Neural crest cell (in vitro differentiated cells): ENCODE data around the gene CASP1. TPM values are rescaled to one million over a fixed set of nuclear protein-coding genes. Genes with fewer than 3 reads are reported as not detected.

Experiments used
- DNase-seq: peaks from one replicate; pipeline ENCODE4 v3.0.0; 2021; ENCODE audit warnings: low read depth, mixed read lengths, low spot score
- H3K27ac Mint-ChIP-seq: one replicate; pipeline ENCODE4 v1.8.0; 2021; ENCODE audit warnings: mild to moderate bottlenecking, mixed read lengths; ENCODE audit not compliant: unreplicated experiment
- H3K27me3 Mint-ChIP-seq: 2 replicates; pipeline ENCODE4 v1.8.0; 2021; ENCODE audit warnings: low read depth, mild to moderate bottlenecking, mixed read lengths
- H3K36me3 Mint-ChIP-seq: 2 replicates; pipeline ENCODE4 v1.8.0; 2021; ENCODE audit warnings: low read depth, mild to moderate bottlenecking, mixed read lengths
- H3K4me1 Mint-ChIP-seq: 2 replicates; pipeline ENCODE4 v1.8.0; 2021; ENCODE audit warnings: mixed read lengths
- H3K4me3 Mint-ChIP-seq: one replicate; pipeline ENCODE4 v1.8.0; 2021; ENCODE audit warnings: mild to moderate bottlenecking, mixed read lengths
- H3K9me3 Mint-ChIP-seq: 2 replicates; pipeline ENCODE4 v1.8.0; 2021; ENCODE audit warnings: mixed read lengths
- CTCF ChIP-seq: fragments of 200-600 bp; sonication (generic); conservative IDR thresholded peaks from 2 replicates; pipeline ENCODE4 v1.5.0; 2021; ENCODE audit warnings: antibody characterized with exemption, mild to moderate bottlenecking
- total RNA-seq: library from RNA; stranded (reverse); gene quantifications from 2 replicates; pipeline ENCODE4 v1.2.1, GENCODE V29; 2021

CASP1 gene
- total RNA-seq, 1 donor from 2014 or later, result not detected

DNA sequence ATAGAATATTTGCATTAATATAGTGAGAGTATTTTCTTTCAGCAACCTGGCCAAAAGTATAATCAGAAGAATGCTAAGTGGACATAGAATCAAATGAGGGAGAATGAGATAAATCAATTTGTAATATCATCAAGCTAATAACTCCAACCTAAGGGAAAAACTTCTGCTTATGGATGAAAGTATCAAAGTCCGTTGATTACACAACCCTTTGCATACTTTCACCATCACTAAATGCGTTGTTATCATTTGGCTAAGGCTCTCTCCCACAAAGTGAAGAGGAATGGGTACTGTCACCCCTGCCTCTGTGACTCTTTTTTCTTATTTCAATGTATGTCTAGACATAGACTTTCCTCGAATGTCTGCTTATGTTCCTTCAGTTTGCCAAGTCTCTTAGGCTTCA, 50.1 kb downstream of the CASP1 start:
- Mint-ChIP-seq H3K4me3 (no peak overlapping the region), H3K9me3 (no peaks in the 10 kb centered on the region), H3K27me3 (no peaks in the 10 kb centered on the region), H3K36me3 (no peaks in the 10 kb centered on the region), H3K4me1 (no peaks in the 10 kb centered on the region), H3K27ac (no peak overlapping the region)
- TF ChIP-seq CTCF, result no peak
- DNase-seq, result no peak

GRCh38 chr11:104979839-104980238, 55.1 kb downstream of the CASP1 start:
- no peak for TF ChIP-seq CTCF
- no peak for DNase-seq
- Mint-ChIP-seq H3K27me3 (no peaks in the 10 kb centered on the region), H3K36me3 (no peaks in the 10 kb centered on the region), H3K9me3 (no peaks in the 10 kb centered on the region), H3K27ac (no peak overlapping the region), H3K4me3 (no peak overlapping the region), H3K4me1 (no peaks in the 10 kb centered on the region)

Other genes with a start within 250 kb of the CASP1 start
- not detected in 2 replicates for gene CASP12, start 136.7 kb downstream of the CASP1 start, total RNA-seq
- not detected in 2 replicates for gene CASP4, start 66.6 kb downstream of the CASP1 start, total RNA-seq
- not detected in 2 replicates for gene CASP5, start 12.0 kb downstream of the CASP1 start, total RNA-seq
- not detected in 2 replicates for gene CARD16, start 10.2 kb upstream of the CASP1 start, total RNA-seq
- gene CARD18, start 104.6 kb upstream of the CASP1 start, total RNA-seq, result not detected in 2 replicates